Heart left ventricle (tissue), 16 donors: Measurements from ENCODE around the gene CXXC1. TPM values are rescaled to one million over a fixed set of nuclear protein-coding genes. Genes with fewer than 3 reads are reported as not detected.
A peak's percentile ranks its signal among the peaks of the same experiment; 100 is the strongest.

Source experiments
- ATAC-seq, 4 donors: fragments of 200-7000 bp; cut with Tn5 transposase; one replicate each; pipeline ENCODE4 v1.9.1; 2020 to 2022; ENCODE audit warnings: moderate library complexity in 4 of 4, mild to moderate bottlenecking in 3 of 4, moderate number of reproducible peaks in 1 of 4
- DNase-seq, 5 donors: peaks; one replicate each; pipeline ENCODE4 v3.0.0-alpha.2; 2020
- H3K27ac ChIP-seq, 12 donors: fragments of 200-600 bp; sonication (generic) in 4 of 12; one replicate each; pipeline versions ENCODE4 v1.5.0 to v1.8.0; 2016 to 2022; ENCODE audit warnings: mild to moderate bottlenecking in 2 of 12
- H3K27me3 ChIP-seq, 9 donors: fragments of 200-600 bp; sonication (generic) in 2 of 9; one replicate each; pipeline versions ENCODE4 v1.5.1 to v1.8.0; 2016 to 2022; ENCODE audit warnings: mild to moderate bottlenecking in 3 of 9
- H3K36me3 ChIP-seq, 9 donors: fragments of 200-600 bp; sonication (generic) in 2 of 9; one replicate each; pipeline versions ENCODE4 v1.5.0 to v1.8.0; 2018 to 2022; ENCODE audit warnings: mild to moderate bottlenecking in 2 of 9
- H3K4me1 ChIP-seq, 12 donors: fragments of 200-600 bp; sonication (generic) in 4 of 12; one replicate each; pipeline versions ENCODE4 v1.5.0 to v1.8.0; 2016 to 2022; ENCODE audit warnings: mild to moderate bottlenecking in 3 of 12
- H3K4me3 ChIP-seq, 12 donors: fragments of 200-600 bp; sonication (generic) in 4 of 12; one replicate each; pipeline versions ENCODE4 v1.5.0 to v1.8.0; 2017 to 2022; ENCODE audit warnings: mild to moderate bottlenecking in 9 of 12, moderate library complexity in 4 of 12
- H3K9me3 ChIP-seq, 12 donors: fragments of 200-600 bp; sonication (generic) in 4 of 12; one replicate each; pipeline versions ENCODE4 v1.5.0 to v1.8.0; 2016 to 2022; ENCODE audit warnings: mild to moderate bottlenecking in 1 of 12
- CTCF ChIP-seq, 12 donors: fragments of 200-600 bp; sonication (generic) in 4 of 12; IDR thresholded peaks; one replicate each; pipeline versions ENCODE4 v1.5.0 to v1.8.0; 2018 to 2022; ENCODE audit warnings: antibody characterized with exemption in 12 of 12, mild to moderate bottlenecking in 5 of 12
- POLR2A ChIP-seq, 2 donors: fragments of 450-650 bp; IDR thresholded peaks; one replicate each; pipeline ENCODE4 v1.6.1; 2017; ENCODE audit warnings: antibody characterized with exemption in 2 of 2, mild to moderate bottlenecking in 2 of 2, moderate library complexity in 2 of 2
- WGBS, 4 donors: extraction: QIAGEN DNeasy Blood & Tissue Kit in 2 of 4; methylation state at CpG; one replicate each; pipeline versions ENCODE4 v1.1.5 to v1.1.7; 2013 to 2018; 5-methylcytosine and 5-hydroxymethylcytosine counted together
- intact Hi-C, 10 donors: fragments of 100-400 bp; cut with DNase I; formaldehyde crosslinking; loops; one replicate each; pipeline versions ENCODE4 v1.11.1 to v1.14.2; 2022
- polyA plus RNA-seq, 2 donors: library from polyadenylated mRNA; stranded (reverse); fragments of 200-250 nt; gene quantifications; one replicate each; pipeline ENCODE4 v1.2.3, GENCODE V29; 2013
- total RNA-seq, 9 donors: library from RNA; depleted of rRNA in 2 of 9; stranded (reverse); fragments of >200 nt in 2 of 9; fragmentation: NEBNext Ultra II Directional in 3 of 9; extraction: Animal tissue kit (Norgen Biotek cat#: 25700) in 3 of 9; gene quantifications; one replicate each; pipeline versions ENCODE4 v1.1.0 to v1.2.4, GENCODE V29; 2016 to 2023
- donor health status: ischemic (EF 13 %, LVEDD 7.1; RV severe dilation, severe dysfunction).
- donor health status: healthy with polysubstance abuse.
- donor health status: DM: no; HTN: yes; CAD: no.
- donor health status: DM: no; HTN: no; CAD: no.
- donor health status: ischemic (EF 25% LVEDD 6.9; RV normal size, moderate dysfunction).
- donor health status: ischemic (EF 25% LVEDD 5.7; RV mildly dilated, moderate dysfunction).
- donor health status: healthy.
- donor health status: DM: yes; HTN: yes; CAD: no.
- donor health status: ischemic (EF 35%, LVEDD 5.7; RV mildly dilated, moderate dysfunction).
- donor health status: nonischemic (EF 11% LVEDD 7.7; RV severe dilation, severe dysfunction).
- donor health status: DM: yes; HTN: yes; CAD: no.
- donor health status: PGD.
- donor health status: ischemic (EF 29% LVEDD 5.4; RV normal size, mild dysfunction).
- donor health status: nonischemic (EF 23%, LVEDD 6.1; RV moderate dilation, normal function).

CXXC1 gene
- total and polyA plus RNA-seq, 11 donors: 18.3 to 39.5 (median 34.5) TPM

DNA sequence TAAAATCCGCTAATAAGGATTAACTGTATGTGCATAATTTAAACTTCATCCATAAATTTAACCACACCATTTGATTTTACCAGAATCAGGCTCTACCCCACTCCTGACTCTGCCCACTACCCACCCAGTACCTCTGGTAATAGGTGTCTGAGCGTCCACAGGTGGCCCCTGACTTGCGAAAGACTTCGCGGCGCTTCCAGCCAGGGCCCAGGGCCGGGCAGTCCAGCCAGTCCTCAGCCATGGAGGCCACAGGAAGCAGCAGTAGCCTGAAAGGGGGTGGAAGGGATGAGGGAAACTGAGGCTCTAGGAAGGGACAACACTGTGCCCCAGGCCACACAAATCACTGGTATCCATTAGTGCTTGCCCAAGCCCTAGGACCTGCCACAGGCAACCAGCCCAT lies 7.7 kb downstream of the CXXC1 start:
- H3K4me3 ChIP-seq: peak overlapping the region in 5 of 12 donors; percentile 70 to 99 (median 90)
- H3K9me3 ChIP-seq: no peaks in the 10 kb centered on the region
- DNase-seq: no peak
- no peaks in the 10 kb centered on the region for H3K27me3 ChIP-seq
- ATAC-seq: no peak
- H3K27ac ChIP-seq: no peak overlapping the region
- peaks cover 2 to 76% (median 65%) of the 10 kb centered on the region in 9 donors for H3K36me3 ChIP-seq
- no peak for TF ChIP-seq CTCF (IDR thresholded peaks at IDR 0.05)
- TF ChIP-seq POLR2A (IDR thresholded peaks at IDR 0.05): no peak
- H3K4me1 ChIP-seq: peaks cover 3 to 29% (median 23%) of the 10 kb centered on the region in 12 donors
- WGBS, 4 donors: 91 to 97% (median 96%) methylated on average over 7 of the region's 7 CpGs
- intact Hi-C loops: loop anchor here in 7 of 10 donors (2.0 to 10.0 kb wide), 7 partner anchors 13 to 785 kb away; partner anchors contain the start of genes RPL17 (in 2 of the 7), ACAA2 (in 1 of the 7), CFAP53 (in 1 of the 7) and ELAC1 (in 1 of the 7)

GRCh38 chr18:50277942-50278341 lies 9.6 kb downstream of the CXXC1 start:
- H3K4me1 ChIP-seq: peaks cover 3 to 29% (median 23%) of the 10 kb centered on the region in 12 donors
- DNase-seq: no peak
- H3K9me3 ChIP-seq: no peaks in the 10 kb centered on the region
- intact Hi-C loops: no loop called here
- 82 to 85% (median 84%) methylated on average over 6 of the region's 6 CpGs for WGBS, 4 donors
- no peak overlapping the region for H3K4me3 ChIP-seq
- H3K27me3 ChIP-seq: no peaks in the 10 kb centered on the region
- no peak for TF ChIP-seq CTCF (IDR thresholded peaks at IDR 0.05)
- no peak for TF ChIP-seq POLR2A (IDR thresholded peaks at IDR 0.05)
- no peak for ATAC-seq
- H3K36me3 ChIP-seq: peaks cover 2 to 78% (median 69%) of the 10 kb centered on the region in 9 donors
- H3K27ac ChIP-seq: no peak overlapping the region

- DNase-seq (no peak), ATAC-seq (no peak)
- WGBS, 4 donors: 89 to 95% (median 92%) methylated on average over 4 of the region's 4 CpGs
- H3K9me3 ChIP-seq: no peaks in the 10 kb centered on the region
- intact Hi-C loops: no loop called here
- no peak overlapping the region for H3K27ac ChIP-seq
- H3K36me3 ChIP-seq: peaks cover 2 to 85% (median 80%) of the 10 kb centered on the region in 9 donors
- H3K4me3 ChIP-seq: no peak overlapping the region
- no peak for TF ChIP-seq CTCF (IDR thresholded peaks at IDR 0.05)
- TF ChIP-seq POLR2A (IDR thresholded peaks at IDR 0.05): no peak
- peaks cover 0 to 23% (median 18%) of the 10 kb centered on the region in 12 donors for H3K4me1 ChIP-seq
- H3K27me3 ChIP-seq: no peaks in the 10 kb centered on the region
These were observed 11.0 kb downstream of the CXXC1 start for GRCh38 chr18:50276452-50276851.

DNA sequence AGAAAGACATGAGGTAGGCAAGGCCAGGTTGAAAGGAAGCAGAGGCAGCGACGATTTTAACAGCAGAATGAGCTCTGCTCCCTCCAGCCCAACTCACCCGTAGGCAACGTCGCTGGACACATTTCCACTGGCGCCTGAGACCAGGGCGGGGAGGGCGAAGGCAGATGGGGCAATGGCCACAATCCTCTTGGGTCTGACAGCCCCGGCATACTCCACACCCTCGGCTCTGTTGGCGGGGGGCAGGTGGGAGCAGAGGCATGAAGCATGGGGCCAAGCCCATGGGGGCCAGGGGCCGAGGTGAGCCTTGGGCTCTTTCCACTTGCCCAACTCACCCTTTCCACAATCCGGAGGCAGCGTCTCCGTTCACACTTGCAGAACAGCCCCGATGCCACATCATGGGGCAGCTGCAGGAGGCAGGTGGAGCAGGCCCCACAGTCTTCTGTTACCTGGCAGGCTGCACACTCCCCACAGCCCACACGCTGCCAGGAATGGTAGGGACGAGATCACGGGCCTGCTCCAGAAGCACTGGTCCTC lies 11.9 kb downstream of the CXXC1 start:
- ATAC-seq: no peak
- Histone ChIP-seq H3K27ac (no peak overlapping the region), H3K27me3 (no peaks in the 10 kb centered on the region), H3K36me3 (peaks cover 2 to 94% (median 88%) of the 10 kb centered on the region in 9 donors), H3K4me1 (peaks cover 0 to 20% (median 16%) of the 10 kb centered on the region in 12 donors), H3K4me3 (no peak overlapping the region), H3K9me3 (no peaks in the 10 kb centered on the region)
- TF ChIP-seq CTCF (IDR thresholded peaks at IDR 0.05) (no peak), POLR2A (IDR thresholded peaks at IDR 0.05) (no peak)
- no peak for DNase-seq
- 94 to 97% (median 97%) methylated on average over 16 to 19 of the region's 19 CpGs for WGBS, 4 donors
- intact Hi-C loops: no loop called here
